Trophoblast cell (in vitro differentiated cells and primary cell): ENCODE results near the gene MCAM.

Experiments used
- DNase-seq, 2 donors: peaks; one replicate each; pipeline ENCODE4 v3.0.0-alpha.2; 2016
- H2AFZ ChIP-seq: 2 replicates; pipeline ENCODE4 v1.6.1; 2013; ENCODE audit warnings: low read length, moderate library complexity, mild to moderate bottlenecking; ENCODE audit not compliant: insufficient read depth, poor library complexity
- H2AK5ac ChIP-seq: 2 replicates; pipeline ENCODE4 v1.6.1; 2013; ENCODE audit warnings: mild to moderate bottlenecking, low read length
- H2BK120ac ChIP-seq: 2 replicates; pipeline ENCODE4 v1.6.1; 2013; ENCODE audit warnings: low read length, mild to moderate bottlenecking, moderate library complexity; ENCODE audit not compliant: insufficient read depth, poor library complexity
- H2BK12ac ChIP-seq: 2 replicates; pipeline ENCODE4 v1.6.1; 2013; ENCODE audit warnings: mild to moderate bottlenecking, low read length, moderate library complexity
- H2BK5ac ChIP-seq: 2 replicates; pipeline ENCODE4 v1.6.1; 2013; ENCODE audit warnings: low read length, low read depth, moderate library complexity, mild to moderate bottlenecking; ENCODE audit not compliant: poor library complexity
- H3K14ac ChIP-seq: 2 replicates; pipeline ENCODE4 v1.6.1; 2013; ENCODE audit warnings: mild to moderate bottlenecking, low read length
- H3K18ac ChIP-seq: 2 replicates; pipeline ENCODE4 v1.6.1; 2013; ENCODE audit warnings: mild to moderate bottlenecking, low read length
- H3K23ac ChIP-seq: 2 replicates; pipeline ENCODE4 v1.6.1; 2013; ENCODE audit warnings: low read length
- H3K27ac ChIP-seq: 2 replicates; pipeline ENCODE4 v1.5.1; 2013; ENCODE audit warnings: low read depth, mild to moderate bottlenecking, inconsistent platforms, low read length, moderate library complexity
- H3K27me3 ChIP-seq: 2 replicates; pipeline ENCODE4 v1.6.1; 2013; ENCODE audit warnings: inconsistent platforms, mild to moderate bottlenecking, low read length, moderate library complexity; ENCODE audit not compliant: insufficient read depth
- H3K36me3 ChIP-seq, 2 experiments: 1 replicate in 1 of 2; 2 replicates in 1 of 2; pipeline ENCODE4 v1.6.1; 2013; ENCODE audit warnings: low read length in 2 of 2, mild to moderate bottlenecking in 2 of 2, moderate library complexity in 1 of 2; ENCODE audit not compliant: insufficient read depth in 2 of 2, control insufficient read depth in 1 of 2
- H3K4ac ChIP-seq: 2 replicates; pipeline ENCODE4 v1.6.1; 2013; ENCODE audit warnings: low read depth, mild to moderate bottlenecking, low read length, moderate library complexity
- H3K4me1 ChIP-seq, 2 experiments: 1 replicate in 1 of 2; 2 replicates in 1 of 2; pipeline ENCODE4 v1.6.1; 2013; ENCODE audit warnings: low read length in 2 of 2, mild to moderate bottlenecking in 2 of 2, moderate library complexity in 1 of 2; ENCODE audit not compliant: insufficient read depth in 2 of 2, control insufficient read depth in 1 of 2
- H3K4me2 ChIP-seq: 2 replicates; pipeline ENCODE4 v1.6.1; 2013; ENCODE audit warnings: inconsistent platforms, mild to moderate bottlenecking, low read length, moderate library complexity
- H3K4me3 ChIP-seq: 2 replicates; pipeline ENCODE4 v1.5.1; 2013; ENCODE audit warnings: mild to moderate bottlenecking, low read depth, low read length, inconsistent platforms
- H3K79me1 ChIP-seq: one replicate; pipeline ENCODE4 v1.6.1; 2013; ENCODE audit warnings: low read length
- H3K79me2 ChIP-seq: 2 replicates; pipeline ENCODE4 v1.6.1; 2013; ENCODE audit warnings: low read length, mild to moderate bottlenecking; ENCODE audit not compliant: control insufficient read depth, insufficient read depth, poor library complexity
- H3K9ac ChIP-seq: 2 replicates; pipeline ENCODE4 v1.6.1; 2013; ENCODE audit warnings: mild to moderate bottlenecking, low read length
- H3K9me3 ChIP-seq: 2 replicates; pipeline ENCODE4 v1.6.1; 2013; ENCODE audit warnings: low read depth, mild to moderate bottlenecking, control low read depth, inconsistent platforms, low read length; ENCODE audit not compliant: insufficient read depth
- H4K12ac ChIP-seq: 2 replicates; pipeline ENCODE4 v1.6.1; 2013; ENCODE audit warnings: low read depth, mild to moderate bottlenecking, low read length, moderate library complexity
- H4K8ac ChIP-seq: 2 replicates; pipeline ENCODE4 v1.6.1; 2013; ENCODE audit warnings: low read depth, mild to moderate bottlenecking, low read length, moderate library complexity
- H4K91ac ChIP-seq: one replicate; pipeline ENCODE4 v1.6.1; 2013; ENCODE audit warnings: low read depth, mild to moderate bottlenecking, low read length, moderate library complexity
- WGBS: extraction: QIAGEN DNeasy Blood & Tissue Kit; methylation state at CpG from one replicate; pipeline ENCODE4 v1.1.7; 2013; ENCODE audit warnings: missing lambda C conversion rate; ENCODE audit not compliant: insufficient read length, insufficient coverage; ENCODE audit errors: extremely low coverage; 5-methylcytosine and 5-hydroxymethylcytosine counted together

MCAM gene

GRCh38 chr11:119305556-119306372, 11.2 kb downstream of the MCAM start:
- no peaks in the 10 kb centered on the region for H3K4me1 ChIP-seq
- H2BK12ac ChIP-seq: no peak overlapping the region
- H3K9ac ChIP-seq: no peak overlapping the region
- whole genome bisulfite sequencing: no CpG with 5 or more reads among the region's 7 CpGs
- no peak overlapping the region for H3K27ac ChIP-seq
- no peaks in the 10 kb centered on the region for H3K27me3 ChIP-seq
- no peak overlapping the region for H4K12ac ChIP-seq
- no peak overlapping the region for H3K23ac ChIP-seq
- H2BK120ac ChIP-seq: no peak overlapping the region
- no peak overlapping the region for H3K18ac ChIP-seq
- no peaks in the 10 kb centered on the region for H3K79me2 ChIP-seq
- no peak overlapping the region for H3K14ac ChIP-seq
- no peak for DNase-seq
- H3K4ac ChIP-seq: no peak overlapping the region
- H2BK5ac ChIP-seq: no peak overlapping the region
- H3K79me1 ChIP-seq: no peaks in the 10 kb centered on the region
- H3K4me2 ChIP-seq: no peak overlapping the region
- no peaks in the 10 kb centered on the region for H3K9me3 ChIP-seq
- H4K8ac ChIP-seq: no peak overlapping the region
- peaks cover 39 to 59% of the 10 kb centered on the region in 2 experiments for H3K36me3 ChIP-seq
- no peak overlapping the region for H3K4me3 ChIP-seq
- no peak overlapping the region for H2AFZ ChIP-seq
- no peak overlapping the region for H4K91ac ChIP-seq
- H2AK5ac ChIP-seq: no peak overlapping the region

- Histone ChIP-seq H3K4me3 (no peak overlapping the region), H3K9me3 (no peaks in the 10 kb centered on the region), H2BK120ac (no peak overlapping the region), H4K12ac (no peak overlapping the region), H3K9ac (no peak overlapping the region), H4K8ac (no peak overlapping the region), H3K4me2 (no peak overlapping the region), H3K27me3 (no peaks in the 10 kb centered on the region), H3K79me2 (no peaks in the 10 kb centered on the region), H3K14ac (no peak overlapping the region), H3K36me3 (peaks cover 26 to 53% of the 10 kb centered on the region in 2 experiments), H2AFZ (no peak overlapping the region), H3K18ac (no peak overlapping the region), H3K4me1 (no peaks in the 10 kb centered on the region), H2BK12ac (no peak overlapping the region), H2BK5ac (no peak overlapping the region), H4K91ac (no peak overlapping the region), H2AK5ac (no peak overlapping the region), H3K4ac (no peak overlapping the region), H3K79me1 (no peaks in the 10 kb centered on the region), H3K23ac (no peak overlapping the region), H3K27ac (no peak overlapping the region)
- DNase-seq: peak; percentile 73 to 87
- WGBS: no CpG with 5 or more reads among the region's 5 CpGs
Observed at GRCh38 chr11:119303227-119303718, 13.7 kb downstream of the MCAM start.

GRCh38 chr11:119300198-119300964, 16.5 kb downstream of the MCAM start:
- H3K18ac ChIP-seq: no peak overlapping the region
- H3K9me3 ChIP-seq: no peaks in the 10 kb centered on the region
- H3K14ac ChIP-seq: no peak overlapping the region
- H3K27ac ChIP-seq: no peak overlapping the region
- WGBS: no CpG with 5 or more reads among the region's 3 CpGs
- peaks cover 23 to 55% of the 10 kb centered on the region in 2 experiments for H3K36me3 ChIP-seq
- no peak overlapping the region for H2AFZ ChIP-seq
- no peak overlapping the region for H2BK120ac ChIP-seq
- no peaks in the 10 kb centered on the region for H3K79me2 ChIP-seq
- no peaks in the 10 kb centered on the region for H3K4me1 ChIP-seq
- no peaks in the 10 kb centered on the region for H3K79me1 ChIP-seq
- no peak overlapping the region for H3K4ac ChIP-seq
- H3K23ac ChIP-seq: no peak overlapping the region
- H2AK5ac ChIP-seq: no peak overlapping the region
- H4K12ac ChIP-seq: no peak overlapping the region
- no peak overlapping the region for H3K4me2 ChIP-seq
- H4K91ac ChIP-seq: no peak overlapping the region
- no peak for DNase-seq
- H3K4me3 ChIP-seq: no peak overlapping the region
- H2BK12ac ChIP-seq: no peak overlapping the region
- H2BK5ac ChIP-seq: no peak overlapping the region
- no peaks in the 10 kb centered on the region for H3K27me3 ChIP-seq
- H3K9ac ChIP-seq: no peak overlapping the region
- no peak overlapping the region for H4K8ac ChIP-seq

- Histone ChIP-seq H2AFZ (no peak overlapping the region), H3K9ac (no peak overlapping the region), H4K91ac (no peak overlapping the region), H3K36me3 (peaks cover 20 to 48% of the 10 kb centered on the region in 2 experiments), H3K79me1 (no peaks in the 10 kb centered on the region), H4K8ac (no peak overlapping the region), H3K27ac (no peak overlapping the region), H3K79me2 (no peaks in the 10 kb centered on the region), H3K18ac (no peak overlapping the region), H4K12ac (no peak overlapping the region), H2BK5ac (no peak overlapping the region), H3K4me3 (no peak overlapping the region), H2BK120ac (no peak overlapping the region), H2BK12ac (no peak overlapping the region), H2AK5ac (no peak overlapping the region), H3K27me3 (no peaks in the 10 kb centered on the region), H3K4me1 (no peaks in the 10 kb centered on the region), H3K14ac (no peak overlapping the region), H3K4me2 (no peak overlapping the region), H3K4ac (no peak overlapping the region), H3K9me3 (no peaks in the 10 kb centered on the region), H3K23ac (no peak overlapping the region)
- WGBS: no CpG with 5 or more reads among the region's 9 CpGs
- no peak for DNase-seq
Observed at GRCh38 chr11:119299416-119299815, 17.5 kb downstream of the MCAM start.
